GM08714 (cell line): Measurements from ENCODE around the gene EIF3C.
"Not testable (repeated sequence)": the region's sequence is repeated elsewhere in the genome, so short reads cannot be mapped to it uniquely, and the experiment has no call there.

ENCODE experiments used
- H3K4me3 ChIP-seq: fragments of 200-500 bp; sonication (Bioruptor generic); 2 replicates; pipeline ENCODE4 v1.5.1; 2014; ENCODE audit warnings: mild to moderate bottlenecking, low read length, inconsistent platforms

EIF3C gene

GRCh38 chr16:28750469-28751067 is 39.3 kb downstream of the EIF3C start:
- not testable (repeated sequence) for H3K4me3 ChIP-seq

- not testable (repeated sequence) for H3K4me3 ChIP-seq
These were observed 40.2 kb downstream of the EIF3C start, which contains the start of gene NPIPB9 for GRCh38 chr16:28751487-28751886. Gene NPIPB9, plus strand, starts transcription at chr16:28751787.

- H3K4me3 ChIP-seq, result not testable (repeated sequence)
These were observed 70.4 kb downstream of the EIF3C start for GRCh38 chr16:28781697-28782096.

- not testable (repeated sequence) for H3K4me3 ChIP-seq
These were observed 71.1 kb downstream of the EIF3C start for GRCh38 chr16:28782357-28782756.
